ENCODE results near the gene SLC4A8. TPM values are rescaled to one million over a fixed set of nuclear protein-coding genes. Genes with fewer than 3 reads are reported as not detected.
A peak's percentile ranks its signal among the peaks of the same experiment; 100 is the strongest.

Gene SLC4A8
- total and polyA plus RNA-seq, 9 of the 15 experiments (the other 6 are each of a cell fraction or from before 2014, with no cell fraction given) = 0.04 to 1.5 (median 0.12) TPM; not detected in 2

GRCh38 chr12:51389302-51389999, 35.2 kb upstream of the SLC4A8 start (continued):
- TF ChIP-seq ZMIZ1 (IDR thresholded peaks at IDR 0.05; ENCODE audit: low read depth in 2 of 2, low read length in 2 of 2) (peak in 1 of 2 experiments; percentile 20; a peak in 1 of 4 replicates), ARHGAP35 (IDR thresholded peaks at IDR 0.05; ENCODE audit: partially characterized antibody) (no peak), PRDM10 (IDR thresholded peaks at IDR 0.05; ENCODE audit: partially characterized antibody) (peak; percentile 59), ZNF436 (CRISPR knock-in tag; IDR thresholded peaks at IDR 0.05) (no peak), ARID3A (IDR thresholded peaks at IDR 0.05; ENCODE audit: borderline replicate concordance, low read depth, low read length) (peak; percentile 82), MTA3 (IDR thresholded peaks at IDR 0.05; ENCODE audit: borderline replicate concordance) (0 out of 2 replicates have a peak, but pooled peaks have one; percentile 46), TRIM24 (IDR thresholded peaks at IDR 0.05) (peak in 1 of 2 experiments; percentile 57; a peak in 1 of 4 replicates), SOX6 (IDR thresholded peaks at IDR 0.05) (peak; percentile 63), TEAD4 (IDR thresholded peaks at IDR 0.05; ENCODE audit: low read length) (peak; percentile 57; the same call in 1 of the 2 replicates), TEAD4 (CRISPR knock-in tag; IDR thresholded peaks at IDR 0.05; ENCODE audit: borderline replicate concordance) (no peak), JUND (IDR thresholded peaks at IDR 0.05; ENCODE audit: borderline replicate concordance, low read depth, low read length) (peak; percentile 68; the same call in 1 of the 2 replicates), JUND (tag; IDR thresholded peaks at IDR 0.05; ENCODE audit: borderline replicate concordance, low read depth, low read length) (peak; percentile 79; the same call in 2 of the 3 replicates), FOXA1 (IDR thresholded peaks at IDR 0.05; ENCODE audit: borderline replicate concordance) (no peak), PKNOX1 (IDR thresholded peaks at IDR 0.05) (peak; percentile 83), ZNF76 (CRISPR knock-in tag; IDR thresholded peaks at IDR 0.05; ENCODE audit: borderline replicate concordance) (no peak), CREB1 (IDR thresholded peaks at IDR 0.05) (peak; percentile 29; the same call in 1 of the 2 replicates), CREB1 (CRISPR knock-in tag; IDR thresholded peaks at IDR 0.05) (no peak), HDAC1 (IDR thresholded peaks at IDR 0.05) (peak; percentile 34 to 59; a peak in 2 of 4 replicates)

Measured in K562 (cell line).